Activated T-cell treated with anti-CD3 and anti-CD28 coated beads for 24 hours (primary cell): ENCODE data around the gene FIZ1.

Experiments used
- DNase-seq: peaks from one replicate; pipeline ENCODE4 v3.0.0-alpha.2; 2020; ENCODE audit warnings: low read depth

The FIZ1 gene

GRCh38 chr19:55635856-55636440 lies 36.6 kb upstream of the FIZ1 start:
- DNase-seq: no peak

GRCh38 chr19:55635334-55635717 lies 36.0 kb upstream of the FIZ1 start:
- no peak for DNase-seq

GRCh38 chr19:55633861-55634260 lies 34.5 kb upstream of the FIZ1 start:
- no peak for DNase-seq

DNA sequence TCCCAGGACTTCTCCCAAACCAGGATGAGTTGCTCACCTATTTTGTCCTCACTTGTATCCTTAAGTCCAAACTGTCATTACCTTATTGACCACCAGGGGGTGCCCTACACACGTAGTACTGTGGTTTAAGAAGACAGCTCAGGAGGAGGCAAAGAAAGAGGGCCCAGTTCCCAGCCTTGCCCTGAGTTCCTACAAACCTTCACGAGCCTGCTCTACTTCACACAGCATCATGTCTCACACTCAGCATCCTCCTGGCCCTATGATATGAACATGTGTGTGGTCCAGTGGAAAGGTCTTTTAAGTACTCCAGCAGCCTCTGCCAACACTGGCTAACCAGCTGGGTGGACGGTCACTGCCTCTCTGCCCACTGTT lies 33.1 kb upstream of the FIZ1 start:
- DNase-seq: peak; percentile 83

DNA sequence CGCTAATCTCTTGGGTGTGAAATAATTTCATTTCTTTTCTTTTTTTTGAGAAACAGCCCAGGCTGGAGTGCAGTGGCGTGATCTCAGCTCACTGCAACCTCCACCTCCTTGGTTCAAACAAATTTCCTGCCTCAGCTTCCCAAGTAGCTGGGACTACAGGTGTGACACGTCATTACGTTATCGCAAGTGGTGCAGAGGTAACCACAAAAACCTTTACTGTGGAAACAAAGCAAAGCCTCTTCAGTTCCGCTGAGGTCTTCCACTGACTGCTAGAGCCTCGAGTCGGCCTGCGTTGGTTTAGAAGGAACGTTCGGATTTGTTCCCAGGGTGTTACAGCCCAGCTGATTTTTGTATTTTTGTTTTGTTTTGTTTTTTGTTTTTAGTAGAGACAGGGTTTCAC lies 27.0 kb upstream of the FIZ1 start:
- peak; percentile 60 for DNase-seq

DNA sequence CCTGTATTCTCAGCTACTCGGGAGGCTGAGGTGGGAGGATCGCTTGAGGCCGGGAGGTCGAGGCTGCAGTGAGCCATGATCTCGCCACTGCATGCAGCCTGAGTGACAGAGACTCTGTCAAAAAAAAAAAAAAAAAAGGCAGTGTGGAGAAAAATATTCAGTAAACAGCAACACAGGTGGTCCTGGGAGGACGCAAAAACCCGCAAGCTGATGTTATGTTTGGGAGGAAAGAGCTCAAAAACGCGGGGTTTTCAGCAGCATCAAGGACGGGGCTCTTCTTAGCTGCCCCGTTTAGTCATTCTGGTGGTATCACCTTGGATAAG lies 25.6 kb upstream of the FIZ1 start:
- no peak for DNase-seq

GRCh38 chr19:55624109-55625003 lies 25.0 kb upstream of the FIZ1 start, which contains the start of gene ZNF784:
TSS of gene ZNF784 (minus strand) at chr19:55624566. CDS start at chr19:55624561, 5 bp downstream.
- DNase-seq: peak; percentile 90

DNA sequence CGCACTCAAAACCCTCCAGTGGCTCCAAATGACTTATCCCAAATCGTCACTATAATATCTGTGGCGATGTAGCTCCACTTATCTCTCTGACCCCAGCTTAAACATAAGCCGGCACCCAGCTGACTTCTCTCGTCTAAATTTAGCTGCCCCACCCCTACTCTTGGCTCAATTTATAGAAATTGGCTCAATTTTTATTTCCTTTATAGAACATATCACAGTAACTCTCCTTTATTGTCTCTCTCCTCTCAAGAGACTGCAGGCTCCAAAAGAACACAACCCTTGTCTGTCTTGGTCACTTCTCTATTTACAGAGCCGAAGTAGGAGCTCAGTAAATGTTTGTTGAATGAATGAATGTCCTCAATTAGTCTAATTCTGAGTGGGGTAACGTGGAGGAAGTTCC lies 24.2 kb upstream of the FIZ1 start:
- no peak for DNase-seq

- DNase-seq: no peak
Observed at GRCh38 chr19:55623130-55623529, 23.8 kb upstream of the FIZ1 start.

GRCh38 chr19:55622242-55622969 lies 23.1 kb upstream of the FIZ1 start:
- DNase-seq: no peak

DNA sequence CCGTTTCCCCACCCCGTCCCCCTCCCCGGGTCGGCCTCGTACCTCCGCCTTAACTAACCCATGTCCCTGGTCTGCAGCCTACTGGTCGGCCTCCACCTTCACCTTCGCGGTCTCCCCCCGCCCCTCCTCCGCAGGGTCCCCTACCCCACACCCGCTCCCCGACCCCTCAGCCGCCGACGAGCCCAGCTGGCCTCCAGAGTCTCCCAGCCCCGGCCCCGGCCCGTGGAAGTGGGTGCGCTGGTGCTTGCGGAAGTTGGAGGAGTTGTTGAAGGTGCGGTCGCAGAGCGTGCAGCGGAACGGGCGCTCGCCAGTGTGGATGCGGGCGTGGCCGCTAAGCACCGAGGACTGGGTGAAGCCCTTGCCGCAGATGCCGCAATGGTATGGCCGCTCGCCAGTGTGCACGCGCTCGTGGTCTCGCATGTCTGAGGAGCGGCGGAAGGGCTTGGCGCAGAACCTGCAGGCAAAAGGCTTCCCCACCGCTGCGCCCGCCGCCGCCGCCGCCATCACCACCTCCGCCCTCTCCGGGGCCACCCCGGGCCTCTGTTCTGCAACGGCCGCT lies 22.4 kb upstream of the FIZ1 start:
- DNase-seq: no peak

GRCh38 chr19:55621205-55621672 lies 21.9 kb upstream of the FIZ1 start:
- DNase-seq: no peak

DNA sequence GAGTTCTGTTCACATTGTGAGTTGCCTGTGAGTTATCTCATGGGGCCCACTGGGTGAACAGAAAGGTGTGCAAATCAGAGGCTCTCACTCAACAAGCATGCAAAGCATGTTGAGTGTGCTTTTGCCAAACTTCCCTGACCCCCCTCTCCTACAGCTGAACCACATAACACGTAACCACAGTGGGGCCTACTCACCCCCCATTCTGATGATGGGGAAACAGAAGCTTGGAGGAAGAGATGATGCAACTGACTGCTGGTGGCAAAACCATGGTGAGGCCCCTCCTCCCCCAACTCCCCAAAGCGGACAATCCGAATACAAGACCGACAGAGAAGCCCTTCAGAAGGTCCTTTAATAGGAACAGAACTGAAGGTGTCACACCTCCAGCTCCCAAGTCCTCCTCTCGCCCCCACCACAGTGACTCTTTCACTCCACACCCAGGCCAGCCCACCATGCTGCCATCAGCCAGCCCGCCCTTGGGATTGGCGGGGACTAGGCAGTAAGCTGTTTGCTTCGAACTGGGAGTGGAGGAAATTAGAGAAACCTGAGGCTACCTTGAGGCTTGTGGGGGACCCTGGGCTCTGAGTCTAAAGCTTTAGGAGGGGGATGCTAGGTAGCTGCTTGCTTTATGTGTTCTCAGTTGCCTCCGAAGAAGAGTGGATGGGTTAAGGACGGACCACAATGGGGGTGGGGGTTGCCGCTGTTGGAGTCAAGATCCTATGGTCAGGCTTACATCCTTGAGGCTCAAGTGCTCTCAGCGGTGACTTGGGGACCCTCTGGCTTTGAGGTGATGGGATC lies 21.3 kb upstream of the FIZ1 start:
- DNase-seq: no peak

- no peak for DNase-seq
Observed at GRCh38 chr19:55619286-55619685, 20.0 kb upstream of the FIZ1 start.

DNA sequence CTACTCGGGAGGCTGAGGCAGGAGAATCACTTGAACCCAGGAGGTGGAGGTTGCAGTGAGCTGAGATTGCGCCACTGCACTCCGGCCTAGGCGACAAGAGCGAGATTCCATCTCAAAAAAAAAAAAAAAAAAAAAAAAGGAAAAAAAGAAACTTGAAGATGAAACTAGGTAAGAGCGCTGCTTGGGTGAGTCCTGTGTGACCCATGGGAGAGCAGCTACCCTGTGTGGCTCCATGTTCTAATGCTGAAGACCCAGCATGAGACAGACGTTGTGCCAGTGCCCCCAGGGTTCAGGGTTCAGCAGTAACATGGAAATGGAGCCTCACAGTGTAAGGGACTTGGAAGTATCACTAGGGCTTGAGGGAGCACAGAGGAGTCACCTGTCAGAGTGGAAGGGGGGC lies 19.1 kb upstream of the FIZ1 start:
- DNase-seq: no peak

DNA sequence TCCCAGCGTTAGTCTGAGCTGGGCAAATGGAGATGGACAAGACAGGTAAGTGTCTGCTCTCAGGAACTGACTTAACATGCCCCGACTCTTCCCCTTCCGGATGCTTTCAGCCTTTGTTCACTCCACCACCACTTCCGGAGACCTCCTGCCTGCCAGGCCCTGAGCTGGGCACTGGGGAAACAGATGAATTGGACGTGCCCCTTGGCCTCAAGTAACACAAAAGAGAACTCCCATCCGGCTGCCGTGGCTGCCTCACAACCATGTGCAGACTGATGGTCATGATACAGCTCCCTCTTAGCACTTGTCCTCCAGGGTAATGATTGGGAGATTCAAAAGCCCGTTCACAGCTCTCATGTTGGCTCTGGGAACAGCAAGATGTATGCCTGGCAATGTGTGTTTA lies 18.1 kb upstream of the FIZ1 start:
- no peak for DNase-seq

- no peak for DNase-seq
Observed at GRCh38 chr19:55616395-55616875, 17.1 kb upstream of the FIZ1 start.

- DNase-seq: no peak
Observed at GRCh38 chr19:55615543-55616394, 16.5 kb upstream of the FIZ1 start.

GRCh38 chr19:55614711-55615542 lies 15.6 kb upstream of the FIZ1 start:
- no peak for DNase-seq
